Activated CD4-positive, CD25-positive, alpha-beta regulatory T cell (primary cell): ENCODE results near the gene PRUNE2.
"Not testable (repeated sequence)": the region's sequence is repeated elsewhere in the genome, so short reads cannot be mapped to it uniquely, and the experiment has no call there.

ENCODE experiments used
- DNase-seq, 4 experiments: peaks; one replicate each; lab custom pipeline; 2025; lab: John Stamatoyannopoulos, UW

PRUNE2 gene

GRCh38 chr9:76868897-76869296 lies 37.0 kb downstream of the PRUNE2 start:
- DNase-seq: no peak

GRCh38 chr9:76866689-76867088 lies 39.2 kb downstream of the PRUNE2 start:
- no peak for DNase-seq

- DNase-seq: no peak
Observed at GRCh38 chr9:76863832-76864231, 42.1 kb downstream of the PRUNE2 start.

GRCh38 chr9:76859860-76860259 lies 46.1 kb downstream of the PRUNE2 start:
- no peak for DNase-seq

- DNase-seq: not testable (repeated sequence)
Observed at GRCh38 chr9:76858248-76858647, 47.7 kb downstream of the PRUNE2 start.

GRCh38 chr9:76856016-76856415 lies 49.9 kb downstream of the PRUNE2 start:
- DNase-seq: no peak

GRCh38 chr9:76855015-76855414 lies 50.9 kb downstream of the PRUNE2 start:
- no peak for DNase-seq

- no peak for DNase-seq
Observed at GRCh38 chr9:76852026-76852425, 53.9 kb downstream of the PRUNE2 start.

- DNase-seq: no peak
Observed at GRCh38 chr9:76846297-76846696, 59.6 kb downstream of the PRUNE2 start.

- DNase-seq: no peak
Observed at GRCh38 chr9:76845254-76845653, 60.7 kb downstream of the PRUNE2 start.

GRCh38 chr9:76835571-76836283 lies 70.2 kb downstream of the PRUNE2 start:
- no peak for DNase-seq

GRCh38 chr9:76828447-76828846 lies 77.5 kb downstream of the PRUNE2 start:
- DNase-seq: no peak

- DNase-seq: no peak
Observed at GRCh38 chr9:76827296-76828080, 78.4 kb downstream of the PRUNE2 start.

- DNase-seq: no peak
Observed at GRCh38 chr9:76820431-76820830, 85.5 kb downstream of the PRUNE2 start.

GRCh38 chr9:76818271-76818670 lies 87.6 kb downstream of the PRUNE2 start:
- DNase-seq: no peak

GRCh38 chr9:76817489-76817888 lies 88.4 kb downstream of the PRUNE2 start:
- no peak for DNase-seq

- DNase-seq: no peak
Observed at GRCh38 chr9:76812591-76812990, 93.3 kb downstream of the PRUNE2 start.

GRCh38 chr9:76810377-76810957 lies 95.4 kb downstream of the PRUNE2 start:
- no peak for DNase-seq

GRCh38 chr9:76808636-76809035 lies 97.3 kb downstream of the PRUNE2 start:
- no peak for DNase-seq

- DNase-seq: no peak
Observed at GRCh38 chr9:76803762-76804161, 102.2 kb downstream of the PRUNE2 start.

- no peak for DNase-seq
Observed at GRCh38 chr9:76803083-76803482, 102.8 kb downstream of the PRUNE2 start.

- no peak for DNase-seq
Observed at GRCh38 chr9:76800901-76801300, 105.0 kb downstream of the PRUNE2 start.

- no peak for DNase-seq
Observed at GRCh38 chr9:76799473-76799872, 106.4 kb downstream of the PRUNE2 start.
